ENCODE data around the gene SGMS1.

GRCh38 chr10:50604049-50604640 is 19.6 kb downstream of the SGMS1 start:
- TF ChIP-seq CTCF (IDR thresholded peaks at IDR 0.05) (no peak), POLR2A (IDR thresholded peaks at IDR 0.05) (no peak), POLR2AphosphoS5 (IDR thresholded peaks at IDR 0.05; ENCODE audit: insufficient read depth in 1 of 2, low read depth in 1 of 2) (no peak)

Measured in vagina (tissue), 2 donors.